Endothelial cell of umbilical vein (primary cell): ENCODE measurements around the gene SLC5A2.

Experiments used
- CTCF ChIP-seq, 2 donors: IDR thresholded peaks; 1 replicate in 1 of 2; 2 replicates in 1 of 2; pipeline ENCODE4 v1.5.1; 2011; ENCODE audit warnings: low read length in 2 of 2, mild to moderate bottlenecking in 2 of 2, moderate library complexity in 2 of 2, control low read depth in 1 of 2, inconsistent platforms in 1 of 2, low read depth in 1 of 2; ENCODE audit not compliant: insufficient read depth in 1 of 2; ENCODE audit errors: extremely low read depth in 1 of 2
- EZH2 ChIP-seq: IDR thresholded peaks from 2 replicates; pipeline ENCODE4 v1.6.1; 2012; ENCODE audit warnings: borderline replicate concordance, low read depth, mild to moderate bottlenecking, moderate library complexity, low read length, inconsistent platforms; ENCODE audit not compliant: severe bottlenecking
- POLR2A ChIP-seq: IDR thresholded peaks from 2 replicates; pipeline ENCODE4 v1.6.1; 2012; ENCODE audit warnings: low read depth, mild to moderate bottlenecking, control low read depth, low read length

- no peak for TF ChIP-seq CTCF (IDR thresholded peaks at IDR 0.05; ENCODE audit: extremely low read depth in 1 of 2, insufficient read depth in 1 of 2, low read depth in 1 of 2, low read length in 2 of 2)
- TF ChIP-seq POLR2A = no peak
- TF ChIP-seq EZH2 = no peak
Measured at GRCh38 chr16:31464348-31464769, 18.6 kb upstream of the SLC5A2 start.
